H1 (cell line): ENCODE results near the gene ACVR2A. TPM values are rescaled to one million over a fixed set of nuclear protein-coding genes. Genes with fewer than 3 reads are reported as not detected.

ENCODE experiments used
- JUND ChIP-seq: IDR thresholded peaks from 2 replicates; pipeline ENCODE4 v1.6.1; 2011; ENCODE audit warnings: mild to moderate bottlenecking, improper control_type of control experiment, low read length
- polyA plus RNA-seq, 7 experiments: library from polyadenylated mRNA; depleted of rRNA in 3 of 7; stranded (reverse) in 5 of 7; unstranded in 2 of 7; fragments of >200 nt in 5 of 7; fragments of 200-250 nt in 2 of 7; gene quantifications; 1 replicate in 5 of 7; 2 replicates in 1 of 7; 4 replicates in 1 of 7; pipeline versions ENCODE4 v1.2.1 to v1.2.3, GENCODE V29; 2011 to 2013; ENCODE audit warnings: missing spikeins in 2 of 7, mixed read lengths in 2 of 7
- total RNA-seq: library from RNA; stranded (reverse); fragmentation: NEBNext Ultra II Directional; extraction: Animal tissue kit (Norgen Biotek cat#: 25700); gene quantifications from 2 replicates; pipeline ENCODE4 v1.2.1, GENCODE V29; 2021

Gene ACVR2A
- total and polyA plus RNA-seq, 2 of the 8 experiments (the other 6 are each of a cell fraction or from before 2014, with no cell fraction given) = 3.4 to 18.1 TPM

- TF ChIP-seq JUND = no peak
These were observed 79.0 kb downstream of the ACVR2A start (continued) for GRCh38 chr2:147923846-147924245.
